SU-DHL-6 (cell line): ENCODE data around the gene PDE6D.

Source experiments
- CTCF ChIP-seq: fragments of 200-600 bp; sonication (generic); IDR thresholded peaks from one replicate; pipeline ENCODE4 v1.5.1; 2017; ENCODE audit warnings: antibody characterized with exemption, mild to moderate bottlenecking, low read length, moderate library complexity; ENCODE audit not compliant: insufficient read depth, poor library complexity, severe bottlenecking
- EZH2phosphoT487 ChIP-seq: fragments of 200-600 bp; sonication (generic), shearing (Covaris generic); conservative IDR thresholded peaks from 2 replicates; pipeline ENCODE4 v1.6.1; 2018; ENCODE audit warnings: mild to moderate bottlenecking, antibody characterized with exemption, low read length, moderate library complexity, mixed read lengths

- TF ChIP-seq CTCF (no peak), EZH2phosphoT487 (no peak)
These were observed 5.8 kb upstream of the PDE6D start for GRCh38 chr2:231786917-231787292.
